Stimulated activated CD4-positive, alpha-beta T cell treated with anti-CD3 and anti-CD28 coated beads, TNF-alpha, amount 100 ng/mL, for 1 hour (primary cell): ENCODE measurements around the gene KCNIP4.

Experiments used
- DNase-seq, 3 donors: peaks; one replicate each; pipeline ENCODE4 v3.0.0-alpha.2; 2020; ENCODE audit warnings: low read depth in 3 of 3, low spot score in 1 of 3

The KCNIP4 gene

DNA sequence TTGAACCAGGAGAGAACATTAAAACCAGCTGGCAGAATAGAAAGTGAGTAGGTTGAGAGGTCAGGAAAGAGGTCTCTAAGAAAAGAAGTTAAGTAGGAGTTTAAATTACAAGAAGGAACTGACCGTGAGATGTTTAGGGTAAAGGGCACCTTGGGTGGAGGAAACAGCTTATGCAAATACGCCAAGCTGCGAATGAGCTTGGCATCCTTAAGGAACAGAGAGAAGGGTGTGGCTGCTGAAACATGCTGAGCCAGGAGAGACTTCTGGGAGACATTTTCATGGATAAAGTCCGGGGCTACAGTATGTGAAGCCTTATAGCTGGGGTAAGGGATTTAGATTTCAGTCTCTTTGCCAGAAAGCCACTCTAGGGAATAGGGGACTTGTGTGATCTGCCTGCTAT is 249.1 kb downstream of the KCNIP4 start:
- no peak for DNase-seq

DNA sequence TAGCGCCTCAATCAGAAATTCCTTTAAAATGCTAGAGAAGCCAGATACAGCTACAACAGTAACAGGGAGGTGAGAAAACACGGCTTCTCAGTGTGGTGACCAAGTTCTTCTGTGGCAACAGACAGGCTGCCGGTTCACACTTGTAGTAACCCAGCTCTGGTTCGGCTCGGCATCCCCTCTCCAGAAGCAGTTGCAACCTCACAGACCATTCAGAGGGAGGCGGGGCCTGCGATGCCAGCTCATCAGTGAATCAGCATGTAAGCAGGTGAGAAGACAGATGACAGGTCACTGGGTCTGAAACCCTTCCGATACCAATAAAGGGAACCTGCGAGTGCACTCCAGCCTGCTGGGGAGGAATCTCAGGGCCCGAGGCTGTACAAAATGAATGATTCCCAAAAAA is 251.0 kb downstream of the KCNIP4 start:
- DNase-seq = no peak

DNA sequence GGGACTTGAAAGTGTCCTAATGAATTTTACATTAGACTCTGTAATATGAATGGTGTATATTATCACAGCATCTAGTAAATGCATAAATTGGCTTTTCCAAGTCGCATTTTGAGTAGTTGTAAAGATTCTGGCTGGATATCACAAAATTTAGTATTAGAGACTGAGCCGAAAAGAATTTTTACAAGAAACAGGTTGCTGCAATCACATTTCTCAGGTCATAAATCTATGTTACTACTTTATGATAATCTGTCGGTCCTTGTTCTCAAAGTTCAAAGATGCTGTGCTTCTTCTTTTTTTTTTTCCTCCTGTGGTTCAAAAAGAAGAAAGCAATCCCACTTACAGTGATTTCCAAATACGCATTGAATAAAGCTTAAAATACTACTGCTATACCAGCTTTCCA is 253.4 kb downstream of the KCNIP4 start:
- no peak for DNase-seq

GRCh38 chr4:21692241-21692640 is 256.3 kb downstream of the KCNIP4 start:
- no peak for DNase-seq

- no peak for DNase-seq
Observed at GRCh38 chr4:21688596-21689265, 259.8 kb downstream of the KCNIP4 start.

DNA sequence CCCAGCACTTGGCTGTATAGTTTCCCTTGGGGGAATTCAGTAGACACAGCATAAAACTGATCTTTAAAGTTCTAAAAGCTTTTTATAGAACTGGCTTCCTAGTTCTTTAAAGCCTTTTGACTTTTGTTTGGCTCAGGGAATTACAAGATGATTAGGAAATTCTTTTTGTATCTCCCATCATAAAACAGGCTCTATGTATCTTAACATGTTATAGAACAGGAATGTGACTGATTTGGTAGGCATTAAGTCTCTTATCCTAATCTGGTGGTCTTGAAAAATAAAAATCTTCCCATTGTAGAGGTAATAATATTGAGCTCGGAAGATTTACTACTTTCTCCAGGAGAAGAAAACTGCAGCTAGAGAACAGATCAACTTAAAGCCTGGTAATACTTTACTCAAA is 262.7 kb downstream of the KCNIP4 start:
- no peak for DNase-seq

DNA sequence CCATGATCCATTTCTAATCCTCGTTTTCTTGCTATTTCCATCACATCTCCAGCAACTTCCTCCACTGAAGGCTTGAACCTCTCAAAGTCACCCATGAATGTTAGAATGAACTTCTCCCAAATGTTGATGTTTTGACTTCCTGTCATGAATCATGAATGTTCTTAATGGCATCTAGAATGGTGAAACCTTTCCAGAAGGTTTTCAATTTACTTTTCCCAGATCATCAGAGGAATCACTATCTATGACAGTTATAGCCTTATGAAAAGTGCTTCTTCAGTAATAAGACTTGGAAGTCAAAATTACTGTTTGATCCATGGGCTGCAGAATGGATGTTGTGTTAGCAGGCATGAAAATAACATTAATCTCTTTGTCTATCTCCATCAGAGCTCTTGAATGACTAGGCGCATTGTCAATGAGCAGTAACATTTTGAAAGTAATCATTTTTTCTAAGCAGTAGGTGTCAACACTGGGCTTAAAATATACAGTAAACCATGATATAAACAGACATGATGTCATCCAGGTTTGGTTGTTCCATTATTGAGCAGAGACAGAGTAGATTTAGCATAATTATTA is 268.2 kb downstream of the KCNIP4 start:
- no peak for DNase-seq

- no peak for DNase-seq
Observed at GRCh38 chr4:21678711-21679110, 269.9 kb downstream of the KCNIP4 start.

- no peak for DNase-seq
Observed at GRCh38 chr4:21677173-21677572, 271.4 kb downstream of the KCNIP4 start.

GRCh38 chr4:21664355-21664754 is 284.2 kb downstream of the KCNIP4 start:
- no peak for DNase-seq

GRCh38 chr4:21656832-21657231 is 291.7 kb downstream of the KCNIP4 start:
- DNase-seq = no peak

- no peak for DNase-seq
Observed at GRCh38 chr4:21655031-21655430, 293.5 kb downstream of the KCNIP4 start.

- no peak for DNase-seq
Observed at GRCh38 chr4:21652508-21653231, 295.9 kb downstream of the KCNIP4 start.

GRCh38 chr4:21649391-21650090 is 299.0 kb downstream of the KCNIP4 start:
- DNase-seq = no peak

- no peak for DNase-seq
Observed at GRCh38 chr4:21645776-21646175, 302.8 kb downstream of the KCNIP4 start.

- DNase-seq = no peak
Observed at GRCh38 chr4:21641696-21642095, 306.9 kb downstream of the KCNIP4 start.

DNA sequence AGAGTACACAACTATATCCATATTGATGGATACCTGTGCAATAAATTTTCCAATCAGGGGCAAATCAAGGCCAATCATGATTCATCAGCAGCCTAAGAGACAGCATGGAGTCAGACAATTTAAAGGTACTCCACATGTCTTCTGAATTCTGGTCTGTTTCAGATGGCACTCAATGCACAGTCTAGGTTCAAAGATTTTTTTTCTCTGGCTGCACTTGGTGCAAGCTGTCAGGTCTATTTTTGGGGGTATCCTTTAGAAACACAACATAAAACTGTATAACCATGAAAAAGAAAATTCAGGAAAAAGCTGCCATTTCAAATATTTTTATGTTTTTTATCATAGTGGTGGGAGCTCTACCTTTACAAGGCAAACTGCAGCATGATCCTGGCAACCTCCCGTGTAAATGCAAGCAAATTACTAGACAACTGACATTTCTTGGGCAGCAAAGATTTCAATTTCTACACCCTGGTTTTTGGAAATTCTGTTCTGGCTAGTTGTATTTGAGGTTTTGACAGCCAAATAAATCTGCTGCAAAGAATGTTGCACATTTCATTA is 310.3 kb downstream of the KCNIP4 start:
- DNase-seq = no peak

DNA sequence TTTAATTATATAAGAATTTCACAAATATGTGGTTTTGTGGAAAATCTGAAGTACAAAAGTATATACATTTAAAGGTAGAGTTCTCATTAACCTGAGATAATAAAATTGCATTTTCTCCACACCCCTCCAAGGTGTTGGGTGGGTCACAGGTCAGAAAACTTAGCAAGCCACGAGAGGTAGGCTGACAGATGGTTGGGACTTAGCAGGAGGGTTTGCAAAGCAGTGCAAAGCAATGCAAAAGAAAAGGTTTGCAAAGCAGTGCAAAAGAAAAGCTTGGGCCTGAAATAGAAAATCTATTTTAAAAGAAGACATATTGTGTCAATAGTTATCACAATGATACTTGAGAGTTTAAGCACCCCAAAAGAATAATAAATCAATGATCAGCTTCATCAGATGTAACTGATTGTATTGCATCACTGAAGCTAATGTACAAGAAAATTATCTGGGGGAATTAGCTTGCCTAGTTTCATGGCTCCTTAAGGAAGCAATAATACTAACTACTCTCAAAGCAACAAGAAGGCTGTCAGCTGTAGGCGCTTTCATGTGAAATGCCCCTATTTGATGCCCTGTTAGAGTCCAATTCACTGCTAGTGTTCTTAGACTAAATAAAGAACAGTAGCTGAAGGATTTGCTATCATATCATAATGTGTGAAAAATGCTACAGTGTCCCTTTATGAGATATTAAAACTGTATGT is 319.5 kb downstream of the KCNIP4 start:
- no peak for DNase-seq

DNA sequence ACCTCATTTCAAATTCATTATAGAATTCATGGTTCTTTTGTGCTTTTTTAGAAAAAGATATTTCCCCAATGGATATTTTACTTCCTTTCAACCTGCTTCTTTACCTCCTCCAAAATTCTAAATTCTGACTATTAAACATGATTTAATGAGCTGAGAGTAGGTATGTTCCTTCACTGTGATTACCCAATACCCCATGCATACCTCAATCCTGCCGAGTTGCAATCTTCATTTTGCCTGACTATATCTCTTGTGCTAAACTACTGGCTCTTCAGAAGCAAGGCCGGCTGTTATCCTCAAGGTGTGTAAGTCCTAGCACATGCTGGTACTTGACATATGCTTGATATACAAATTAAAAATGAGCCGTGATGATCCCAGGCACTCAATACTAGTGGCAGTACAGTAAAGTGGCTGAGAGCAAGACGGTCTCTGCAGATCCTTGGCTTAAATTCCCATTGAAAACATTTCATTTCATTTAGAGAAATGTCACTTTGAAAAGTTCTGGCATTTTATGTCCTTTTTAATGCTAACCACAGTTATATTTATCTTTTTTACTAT is 320.4 kb downstream of the KCNIP4 start:
- DNase-seq = no peak

GRCh38 chr4:21625447-21625846 is 323.1 kb downstream of the KCNIP4 start:
- no peak for DNase-seq

- DNase-seq = no peak
Observed at GRCh38 chr4:21605006-21605405, 343.6 kb downstream of the KCNIP4 start.
